GM06990 (cell line): ENCODE results near the gene ITGB2.

Source experiments
- DNase-seq: peaks from one replicate; pipeline ENCODE4 v3.0.0-alpha.2; 2011; ENCODE audit not compliant: insufficient read length; ENCODE audit errors: extremely low read depth
- H3K27me3 ChIP-seq: replicated peaks from 2 replicates; pipeline ENCODE4 v1.6.0; 2011; ENCODE audit warnings: low read length; ENCODE audit not compliant: control insufficient read depth, insufficient read depth
- H3K36me3 ChIP-seq: 2 replicates; pipeline ENCODE4 v1.5.1; 2011; ENCODE audit warnings: low read length; ENCODE audit not compliant: control insufficient read depth, insufficient read depth
- H3K4me3 ChIP-seq: replicated peaks from 2 replicates; pipeline ENCODE4 v1.5.1; 2011; ENCODE audit warnings: low read depth, mild to moderate bottlenecking, control low read depth, low read length
- TF ChIP-seq, protein P1 (sequence below): IDR thresholded peaks from 2 replicates; pipeline ENCODE4 v1.5.1; 2011; ENCODE audit warnings: low read length, control low read depth, mild to moderate bottlenecking, inconsistent platforms; ENCODE audit not compliant: insufficient read depth, poor library complexity, severe bottlenecking

Gene ITGB2

DNA sequence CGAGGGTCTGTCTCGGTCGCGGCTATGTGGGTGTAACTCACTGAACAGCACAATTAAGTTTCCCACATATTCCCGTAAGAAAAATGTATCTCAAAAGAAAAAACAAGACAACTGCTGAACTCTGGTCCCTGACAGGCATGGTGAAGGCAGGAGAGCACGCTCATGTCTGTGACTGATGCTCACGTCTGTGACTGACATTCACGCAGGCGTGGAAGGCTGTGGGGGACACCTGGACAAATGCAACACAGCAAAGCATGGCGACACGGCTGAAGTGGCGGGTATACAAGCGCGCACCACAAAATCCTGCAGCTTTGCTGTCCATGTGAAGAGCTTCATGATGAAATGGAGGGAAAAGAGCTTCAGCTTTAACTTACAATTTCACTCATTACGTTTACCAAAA is 53.2 kb downstream of the ITGB2 start:
- H3K27me3 ChIP-seq, result no peaks in the 10 kb centered on the region
- H3K36me3 ChIP-seq, result peaks cover 4% of the 10 kb centered on the region
- no peak for DNase-seq
- H3K4me3 ChIP-seq, result no peak overlapping the region
- TF ChIP-seq, protein P1, sequence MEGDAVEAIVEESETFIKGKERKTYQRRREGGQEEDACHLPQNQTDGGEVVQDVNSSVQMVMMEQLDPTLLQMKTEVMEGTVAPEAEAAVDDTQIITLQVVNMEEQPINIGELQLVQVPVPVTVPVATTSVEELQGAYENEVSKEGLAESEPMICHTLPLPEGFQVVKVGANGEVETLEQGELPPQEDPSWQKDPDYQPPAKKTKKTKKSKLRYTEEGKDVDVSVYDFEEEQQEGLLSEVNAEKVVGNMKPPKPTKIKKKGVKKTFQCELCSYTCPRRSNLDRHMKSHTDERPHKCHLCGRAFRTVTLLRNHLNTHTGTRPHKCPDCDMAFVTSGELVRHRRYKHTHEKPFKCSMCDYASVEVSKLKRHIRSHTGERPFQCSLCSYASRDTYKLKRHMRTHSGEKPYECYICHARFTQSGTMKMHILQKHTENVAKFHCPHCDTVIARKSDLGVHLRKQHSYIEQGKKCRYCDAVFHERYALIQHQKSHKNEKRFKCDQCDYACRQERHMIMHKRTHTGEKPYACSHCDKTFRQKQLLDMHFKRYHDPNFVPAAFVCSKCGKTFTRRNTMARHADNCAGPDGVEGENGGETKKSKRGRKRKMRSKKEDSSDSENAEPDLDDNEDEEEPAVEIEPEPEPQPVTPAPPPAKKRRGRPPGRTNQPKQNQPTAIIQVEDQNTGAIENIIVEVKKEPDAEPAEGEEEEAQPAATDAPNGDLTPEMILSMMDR, result no peak

DNA sequence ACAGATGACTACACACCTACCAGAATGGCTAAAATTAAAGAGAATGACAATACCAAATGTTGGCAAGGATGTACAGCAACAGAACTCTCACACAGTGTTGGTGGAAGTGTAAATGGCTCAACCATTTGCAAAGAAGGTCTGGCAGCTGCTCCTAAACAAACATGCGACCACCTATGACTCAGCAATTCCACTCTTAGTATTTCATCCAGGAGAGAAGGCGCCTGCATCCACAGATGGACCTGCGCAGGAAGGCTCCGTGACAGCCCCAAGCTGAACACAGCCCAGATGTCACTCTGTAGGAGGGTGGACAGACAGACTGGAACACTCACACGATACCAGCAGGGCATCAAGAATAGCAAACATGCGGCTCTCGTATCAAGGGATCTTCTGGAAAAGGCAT is 53.9 kb downstream of the ITGB2 start:
- TF ChIP-seq, protein P1, result no peak
- no peak for DNase-seq

DNA sequence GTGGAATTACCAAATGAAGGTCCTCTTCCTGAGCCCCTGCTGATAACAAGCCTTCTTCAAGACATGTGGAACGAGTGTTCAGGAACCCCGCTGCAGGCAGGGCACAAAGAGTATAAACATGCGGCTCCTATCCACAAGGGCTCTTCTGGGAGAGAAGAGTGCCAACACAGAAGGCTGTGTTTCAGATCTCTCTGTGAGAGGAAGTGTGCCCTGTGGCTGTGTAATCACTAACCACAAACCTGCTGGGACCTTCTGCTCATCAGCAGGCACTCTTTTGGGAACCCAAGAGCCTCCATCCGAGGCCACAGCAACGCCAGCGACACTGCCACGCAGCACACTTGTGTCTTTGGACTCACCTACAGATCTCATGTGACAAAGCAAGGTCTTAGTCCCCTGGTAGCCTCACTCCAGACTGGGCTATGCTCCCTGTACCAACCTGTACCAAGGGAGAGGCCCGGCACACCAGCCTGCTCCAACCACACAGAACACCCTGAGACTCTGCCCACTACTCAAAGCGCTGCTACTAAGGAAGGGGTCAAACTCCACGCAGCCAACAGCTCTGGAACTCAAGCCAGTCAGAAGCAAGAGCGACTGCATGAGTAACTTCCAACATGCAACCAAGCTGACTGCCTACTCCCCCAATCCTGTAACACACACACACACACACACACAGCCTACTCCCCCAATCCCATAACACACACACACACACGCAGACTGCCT is 55.0 kb downstream of the ITGB2 start:
- DNase-seq, result no peak
- TF ChIP-seq, protein P1, result no peak
- Histone ChIP-seq H3K4me3 (no peak overlapping the region), H3K36me3 (peaks cover 4% of the 10 kb centered on the region), H3K27me3 (no peaks in the 10 kb centered on the region)

More for the DNA sequence above, 53.9 kb downstream of the ITGB2 start:
- Histone ChIP-seq H3K4me3 (no peak overlapping the region), H3K36me3 (peaks cover 4% of the 10 kb centered on the region), H3K27me3 (no peaks in the 10 kb centered on the region)

DNA sequence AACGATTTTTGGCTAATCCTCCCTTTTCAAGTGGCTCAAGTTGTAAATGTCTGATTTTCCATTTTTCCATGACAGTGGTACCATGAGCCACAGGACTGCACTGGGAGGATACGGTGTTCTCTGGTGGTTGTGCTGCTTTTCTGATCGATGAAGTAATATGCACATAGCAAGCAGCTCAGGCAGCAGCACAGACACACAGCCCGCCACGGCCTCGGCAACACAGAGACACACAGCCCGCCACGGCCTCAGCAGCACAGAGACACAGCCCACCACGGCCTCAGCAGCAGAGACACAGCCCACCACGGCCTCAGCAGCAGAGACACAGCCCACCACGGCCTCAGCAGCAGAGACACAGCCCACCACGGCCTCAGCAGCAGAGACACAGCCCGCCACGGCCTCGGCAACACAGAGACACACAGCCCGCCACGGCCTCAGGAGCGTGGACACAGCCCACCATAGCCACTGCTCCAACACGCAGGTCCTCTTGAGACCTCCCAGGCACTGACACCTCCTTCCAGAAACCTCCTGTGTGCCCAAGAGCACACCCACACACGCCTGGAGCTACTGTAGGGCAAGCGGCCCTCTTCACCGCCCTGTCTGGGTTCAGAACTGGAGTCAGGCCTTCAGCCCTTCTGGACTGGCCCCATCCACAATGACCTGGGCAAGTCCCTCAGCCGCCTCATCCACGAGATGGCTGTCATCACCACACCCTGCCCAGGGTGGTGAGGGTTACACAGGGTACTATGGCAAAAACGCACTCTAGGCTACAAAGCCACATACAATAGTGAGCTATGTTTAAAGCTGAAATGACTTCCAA is 57.6 kb downstream of the ITGB2 start:
- Histone ChIP-seq H3K4me3 (no peak overlapping the region), H3K27me3 (no peaks in the 10 kb centered on the region), H3K36me3 (peaks cover 13% of the 10 kb centered on the region)
- DNase-seq, result no peak
- TF ChIP-seq, protein P1, result no peak

DNA sequence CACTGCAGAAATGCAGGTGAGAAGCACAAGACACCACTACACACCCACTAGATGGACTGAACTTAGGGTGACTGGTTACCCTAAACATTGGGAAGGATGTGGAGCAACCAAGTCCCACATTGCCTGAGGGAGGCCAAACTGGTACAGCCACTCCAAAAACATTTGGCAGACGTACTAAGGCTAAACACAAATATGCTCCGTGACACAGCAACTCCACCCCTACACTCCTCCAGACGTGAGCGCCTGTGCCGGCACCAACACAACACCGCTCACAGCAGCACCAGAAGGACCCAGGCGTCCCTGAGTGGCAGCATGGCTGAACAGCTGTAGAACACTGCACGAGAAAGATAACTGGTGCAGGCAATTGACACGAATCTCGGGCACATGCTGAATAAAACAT is 61.9 kb downstream of the ITGB2 start:
- no peak for DNase-seq
- TF ChIP-seq, protein P1, result no peak
- Histone ChIP-seq H3K27me3 (no peaks in the 10 kb centered on the region), H3K36me3 (peaks cover 24% of the 10 kb centered on the region), H3K4me3 (no peak overlapping the region)
